WTC11 (cell line): Measurements from ENCODE around the gene ADAD2. TPM values are rescaled to one million over a fixed set of nuclear protein-coding genes. Genes with fewer than 3 reads are reported as not detected.

ENCODE experiments used
- ATAC-seq: fragments of 200-7000 bp; cut with Tn5 transposase; 2 replicates; pipeline ENCODE4 v1.10.0; 2021; ENCODE audit warnings: mild to moderate bottlenecking, moderate library complexity
- CTCF ChIA-PET: fragments of 300-600 bp; sonication (Branson Sonifier 250); formaldehyde crosslinking; loops from one replicate; lab custom pipeline; 2021; ENCODE audit warnings: antibody characterized with exemption; lab: Charles Lee
- POLR2A ChIA-PET: fragments of 350-600 bp; sonication (Branson Sonifier 250); formaldehyde crosslinking; loops from one replicate; lab custom pipeline; 2021; ENCODE audit warnings: antibody characterized with exemption; lab: Charles Lee
- DNase-seq: peaks from one replicate; pipeline ENCODE4 v3.0.0; 2021; ENCODE audit warnings: low spot score
- H3K27ac Mint-ChIP-seq: 2 replicates; pipeline ENCODE4 v1.8.0; 2021; ENCODE audit warnings: mixed read lengths
- H3K27me3 Mint-ChIP-seq: 2 replicates; pipeline ENCODE4 v1.8.0; 2021; ENCODE audit warnings: low read depth, mild to moderate bottlenecking, moderate library complexity, mixed read lengths
- H3K36me3 Mint-ChIP-seq: 2 replicates; pipeline ENCODE4 v1.8.0; 2021; ENCODE audit warnings: mixed read lengths
- H3K4me1 Mint-ChIP-seq: 2 replicates; pipeline ENCODE4 v1.8.0; 2022; ENCODE audit warnings: mixed read lengths
- H3K4me3 Mint-ChIP-seq: 2 replicates; pipeline ENCODE4 v1.8.0; 2021; ENCODE audit warnings: mild to moderate bottlenecking, moderate library complexity, mixed read lengths
- H3K9me3 Mint-ChIP-seq: 2 replicates; pipeline ENCODE4 v1.8.0; 2021; ENCODE audit warnings: mixed read lengths
- ELF4 ChIP-seq: sonication (generic); formaldehyde crosslinking; IDR thresholded peaks from 2 replicates; pipeline ENCODE4 v1.8.1; 2022; ENCODE audit warnings: low read depth, mild to moderate bottlenecking, moderate library complexity, missing genetic modification reagents
- FOXK1 ChIP-seq: sonication (generic); formaldehyde crosslinking; IDR thresholded peaks from 2 replicates; pipeline ENCODE4 v1.8.0; 2022; ENCODE audit warnings: mild to moderate bottlenecking, moderate library complexity, missing genetic modification reagents
- FOXP1 ChIP-seq: sonication (generic); formaldehyde crosslinking; IDR thresholded peaks from 2 replicates; pipeline ENCODE4 v1.8.0; 2022; ENCODE audit warnings: missing genetic modification reagents, mild to moderate bottlenecking, moderate library complexity, borderline replicate concordance
- GABPB1 ChIP-seq: sonication (generic); formaldehyde crosslinking; IDR thresholded peaks from 2 replicates; pipeline ENCODE4 v1.8.1; 2023; ENCODE audit warnings: mild to moderate bottlenecking, missing genetic modification reagents
- HMGA2 ChIP-seq: fragments of 250-450 bp; sonication (Bioruptor Pico); IDR thresholded peaks from 2 replicates; pipeline ENCODE4 v1.4.0; 2021; ENCODE audit warnings: mild to moderate bottlenecking, moderate library complexity
- MYBL2 ChIP-seq: sonication (generic); formaldehyde crosslinking; IDR thresholded peaks from 2 replicates; pipeline ENCODE4 v1.8.1; 2023; ENCODE audit warnings: mild to moderate bottlenecking, moderate library complexity, missing genetic modification reagents
- NR3C1 ChIP-seq: sonication (generic); formaldehyde crosslinking; conservative IDR thresholded peaks from 2 replicates; pipeline ENCODE4 v1.8.1; 2023; ENCODE audit warnings: low read depth, mild to moderate bottlenecking, missing genetic modification reagents
- PRRX2 ChIP-seq: fragments of 250-450 bp; sonication (Bioruptor Pico); IDR thresholded peaks from 2 replicates; pipeline ENCODE4 v1.8.0; 2021; ENCODE audit warnings: mild to moderate bottlenecking
- RORB ChIP-seq: fragments of 250-450 bp; sonication (Bioruptor Pico); IDR thresholded peaks from 2 replicates; pipeline ENCODE4 v1.9.0; 2021; ENCODE audit warnings: mild to moderate bottlenecking
- SP1 ChIP-seq: sonication (generic); formaldehyde crosslinking; conservative IDR thresholded peaks from 2 replicates; pipeline ENCODE4 v1.8.1; 2022; ENCODE audit warnings: missing genetic modification reagents
- TEAD4 ChIP-seq: sonication (generic); formaldehyde crosslinking; IDR thresholded peaks from 2 replicates; pipeline ENCODE4 v1.8.0; 2022; ENCODE audit warnings: mild to moderate bottlenecking, missing genetic modification reagents
- TP53 ChIP-seq: sonication (generic); formaldehyde crosslinking; IDR thresholded peaks from 2 replicates; pipeline ENCODE4 v1.8.1; 2023; ENCODE audit warnings: mild to moderate bottlenecking, missing genetic modification reagents
- ZNF138 ChIP-seq: sonication (generic); formaldehyde crosslinking; conservative IDR thresholded peaks from 2 replicates; pipeline ENCODE4 v1.8.1; 2022; ENCODE audit warnings: mild to moderate bottlenecking, moderate library complexity, missing genetic modification reagents
- ZNF219 ChIP-seq: sonication (generic); formaldehyde crosslinking; IDR thresholded peaks from 2 replicates; pipeline ENCODE4 v1.8.0; 2023; ENCODE audit warnings: missing genetic modification reagents, mild to moderate bottlenecking, borderline replicate concordance
- ZNF232 ChIP-seq: sonication (generic); formaldehyde crosslinking; IDR thresholded peaks from 2 replicates; pipeline ENCODE4 v1.8.0; 2022; ENCODE audit warnings: mild to moderate bottlenecking, missing genetic modification reagents
- ZNF263 ChIP-seq: sonication (generic); formaldehyde crosslinking; IDR thresholded peaks from 2 replicates; pipeline ENCODE4 v1.8.1; 2022; ENCODE audit warnings: low read depth, mild to moderate bottlenecking, moderate library complexity, missing genetic modification reagents
- ZNF423 ChIP-seq: fragments of 250-450 bp; sonication (Bioruptor Pico); IDR thresholded peaks from 2 replicates; pipeline ENCODE4 v2.1.2; 2022; ENCODE audit warnings: mild to moderate bottlenecking, moderate library complexity
- total RNA-seq: library from RNA; stranded (reverse); gene quantifications from 3 replicates; pipeline ENCODE4 v1.2.3, GENCODE V29; 2021
- TF ChIP-seq, protein P1 (sequence below): fragments of 250-450 bp; sonication (Bioruptor Pico); IDR thresholded peaks from 2 replicates; pipeline ENCODE4 v1.9.0; 2021; ENCODE audit warnings: mild to moderate bottlenecking
- TF ChIP-seq, protein P2 (sequence below): sonication (generic); formaldehyde crosslinking; IDR thresholded peaks from 2 replicates; pipeline ENCODE4 v1.8.0; 2022; ENCODE audit warnings: mild to moderate bottlenecking, missing genetic modification reagents
- TF ChIP-seq, protein P3 (sequence below): sonication (generic); formaldehyde crosslinking; IDR thresholded peaks from 2 replicates; pipeline ENCODE4 v1.8.1; 2022; ENCODE audit warnings: mild to moderate bottlenecking, missing genetic modification reagents, moderate library complexity, borderline replicate concordance
- TF ChIP-seq, protein P4 (sequence below): sonication (generic); formaldehyde crosslinking; IDR thresholded peaks from 2 replicates; pipeline ENCODE4 v1.8.1; 2022; ENCODE audit warnings: low read depth, missing genetic modification reagents, borderline replicate concordance
- TF ChIP-seq, protein P5 (sequence below): sonication (generic); formaldehyde crosslinking; IDR thresholded peaks from 2 replicates; pipeline ENCODE4 v1.8.1; 2022; ENCODE audit warnings: missing genetic modification reagents, borderline replicate concordance
- TF ChIP-seq, protein P6 (sequence below): sonication (generic); formaldehyde crosslinking; IDR thresholded peaks from 2 replicates; pipeline ENCODE4 v1.8.0; 2022; ENCODE audit warnings: missing genetic modification reagents

ADAD2 gene
- total RNA-seq, 1 experiment from 2014 or later, result 1.6 TPM

DNA sequence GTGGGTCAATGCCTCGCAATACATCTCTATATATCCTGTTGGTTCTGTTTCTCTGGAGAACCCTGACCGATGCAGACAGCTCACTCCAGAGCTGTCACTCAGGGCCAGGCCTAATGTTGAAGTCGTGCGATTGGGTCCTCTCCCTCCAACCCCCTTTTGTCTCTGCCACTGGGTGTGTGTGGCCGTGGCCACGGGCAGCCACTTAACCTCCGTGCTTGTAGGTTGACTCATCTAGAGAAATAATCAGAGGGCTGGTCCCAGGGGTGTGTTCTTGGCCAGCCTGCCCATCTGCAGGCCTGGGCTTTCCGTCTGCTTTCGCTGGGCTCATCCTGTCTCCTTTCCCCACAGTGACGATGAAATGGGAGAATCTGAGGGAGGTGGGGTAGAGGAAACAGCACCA is 7.4 kb downstream of the ADAD2 start:
- H3K36me3 Mint-ChIP-seq, result no peaks in the 10 kb centered on the region
- no peak overlapping the region for H3K4me3 Mint-ChIP-seq
- DNase-seq (no peak), ATAC-seq (no peak)
- ChIA-PET POLR2A (no interaction called here), CTCF (interaction anchor here (1.5 kb wide), 1 partner anchor 11 kb away, joined by 16 read pairs; the partner anchor contains the start of gene TAF1C)
- TF ChIP-seq GABPB1 (CRISPR knock-in tag) (no peak), FOXP1 (CRISPR knock-in tag) (no peak), RORB (no peak), PRRX2 (CRISPR knock-in tag) (no peak), SP1 (CRISPR knock-in tag) (no peak), MYBL2 (CRISPR knock-in tag) (no peak), TP53 (CRISPR knock-in tag) (no peak), ZNF423 (CRISPR knock-in tag) (no peak), ZNF263 (CRISPR knock-in tag) (no peak), ELF4 (no peak), NR3C1 (CRISPR knock-in tag) (no peak)
- TF ChIP-seq, protein P1, sequence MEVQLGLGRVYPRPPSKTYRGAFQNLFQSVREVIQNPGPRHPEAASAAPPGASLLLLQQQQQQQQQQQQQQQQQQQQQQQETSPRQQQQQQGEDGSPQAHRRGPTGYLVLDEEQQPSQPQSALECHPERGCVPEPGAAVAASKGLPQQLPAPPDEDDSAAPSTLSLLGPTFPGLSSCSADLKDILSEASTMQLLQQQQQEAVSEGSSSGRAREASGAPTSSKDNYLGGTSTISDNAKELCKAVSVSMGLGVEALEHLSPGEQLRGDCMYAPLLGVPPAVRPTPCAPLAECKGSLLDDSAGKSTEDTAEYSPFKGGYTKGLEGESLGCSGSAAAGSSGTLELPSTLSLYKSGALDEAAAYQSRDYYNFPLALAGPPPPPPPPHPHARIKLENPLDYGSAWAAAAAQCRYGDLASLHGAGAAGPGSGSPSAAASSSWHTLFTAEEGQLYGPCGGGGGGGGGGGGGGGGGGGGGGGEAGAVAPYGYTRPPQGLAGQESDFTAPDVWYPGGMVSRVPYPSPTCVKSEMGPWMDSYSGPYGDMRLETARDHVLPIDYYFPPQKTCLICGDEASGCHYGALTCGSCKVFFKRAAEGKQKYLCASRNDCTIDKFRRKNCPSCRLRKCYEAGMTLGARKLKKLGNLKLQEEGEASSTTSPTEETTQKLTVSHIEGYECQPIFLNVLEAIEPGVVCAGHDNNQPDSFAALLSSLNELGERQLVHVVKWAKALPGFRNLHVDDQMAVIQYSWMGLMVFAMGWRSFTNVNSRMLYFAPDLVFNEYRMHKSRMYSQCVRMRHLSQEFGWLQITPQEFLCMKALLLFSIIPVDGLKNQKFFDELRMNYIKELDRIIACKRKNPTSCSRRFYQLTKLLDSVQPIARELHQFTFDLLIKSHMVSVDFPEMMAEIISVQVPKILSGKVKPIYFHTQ (CRISPR knock-in tag), result no peak
- TF ChIP-seq, protein P2, sequence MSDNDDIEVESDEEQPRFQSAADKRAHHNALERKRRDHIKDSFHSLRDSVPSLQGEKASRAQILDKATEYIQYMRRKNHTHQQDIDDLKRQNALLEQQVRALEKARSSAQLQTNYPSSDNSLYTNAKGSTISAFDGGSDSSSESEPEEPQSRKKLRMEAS (CRISPR knock-in tag), result no peak
- TF ChIP-seq, protein P3, sequence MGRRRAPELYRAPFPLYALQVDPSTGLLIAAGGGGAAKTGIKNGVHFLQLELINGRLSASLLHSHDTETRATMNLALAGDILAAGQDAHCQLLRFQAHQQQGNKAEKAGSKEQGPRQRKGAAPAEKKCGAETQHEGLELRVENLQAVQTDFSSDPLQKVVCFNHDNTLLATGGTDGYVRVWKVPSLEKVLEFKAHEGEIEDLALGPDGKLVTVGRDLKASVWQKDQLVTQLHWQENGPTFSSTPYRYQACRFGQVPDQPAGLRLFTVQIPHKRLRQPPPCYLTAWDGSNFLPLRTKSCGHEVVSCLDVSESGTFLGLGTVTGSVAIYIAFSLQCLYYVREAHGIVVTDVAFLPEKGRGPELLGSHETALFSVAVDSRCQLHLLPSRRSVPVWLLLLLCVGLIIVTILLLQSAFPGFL (CRISPR knock-in tag), result no peak
- TF ChIP-seq, protein P4, sequence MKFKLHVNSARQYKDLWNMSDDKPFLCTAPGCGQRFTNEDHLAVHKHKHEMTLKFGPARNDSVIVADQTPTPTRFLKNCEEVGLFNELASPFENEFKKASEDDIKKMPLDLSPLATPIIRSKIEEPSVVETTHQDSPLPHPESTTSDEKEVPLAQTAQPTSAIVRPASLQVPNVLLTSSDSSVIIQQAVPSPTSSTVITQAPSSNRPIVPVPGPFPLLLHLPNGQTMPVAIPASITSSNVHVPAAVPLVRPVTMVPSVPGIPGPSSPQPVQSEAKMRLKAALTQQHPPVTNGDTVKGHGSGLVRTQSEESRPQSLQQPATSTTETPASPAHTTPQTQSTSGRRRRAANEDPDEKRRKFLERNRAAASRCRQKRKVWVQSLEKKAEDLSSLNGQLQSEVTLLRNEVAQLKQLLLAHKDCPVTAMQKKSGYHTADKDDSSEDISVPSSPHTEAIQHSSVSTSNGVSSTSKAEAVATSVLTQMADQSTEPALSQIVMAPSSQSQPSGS, result no peak
- 0 out of 2 replicates have a peak, but pooled peaks cover 3% of the 10 kb centered on the region for H3K4me1 Mint-ChIP-seq
- H3K27me3 Mint-ChIP-seq, result no peaks in the 10 kb centered on the region
- H3K27ac Mint-ChIP-seq, result no peak overlapping the region
- peaks cover 3% of the 10 kb centered on the region; the same call in 1 of the 2 replicates for H3K9me3 Mint-ChIP-seq

DNA sequence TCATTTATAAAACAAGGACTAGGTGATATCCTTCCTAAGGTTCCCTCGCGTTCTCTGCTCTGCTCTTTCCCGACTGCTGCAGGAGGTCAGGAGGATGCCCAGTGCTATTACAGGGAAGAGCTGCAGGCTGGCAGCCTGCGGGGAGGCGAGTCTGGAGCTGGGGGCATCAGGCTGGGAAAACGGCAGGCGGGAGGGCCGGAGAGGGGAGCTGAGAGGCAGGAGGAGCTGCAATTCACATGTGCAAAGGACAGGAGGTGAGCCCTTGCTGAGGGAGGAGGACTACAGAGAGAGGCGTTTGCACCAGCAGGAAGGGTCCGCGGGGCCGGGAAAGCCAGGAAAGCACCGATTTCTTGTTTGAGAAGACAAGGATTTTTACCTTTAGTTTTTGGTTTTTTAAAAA is 8.1 kb downstream of the ADAD2 start:
- Mint-ChIP-seq H3K9me3 (peaks cover 3% of the 10 kb centered on the region; the same call in 1 of the 2 replicates), H3K4me1 (0 out of 2 replicates have a peak, but pooled peaks cover 3% of the 10 kb centered on the region), H3K27me3 (no peaks in the 10 kb centered on the region), H3K4me3 (no peak overlapping the region), H3K27ac (peak overlapping the region; percentile 36; the same call in 1 of the 2 replicates), H3K36me3 (no peaks in the 10 kb centered on the region)
- CTCF ChIA-PET, result interaction anchor here (1.5 kb wide), 1 partner anchor 12 kb away, joined by 16 read pairs; the partner anchor contains the start of gene TAF1C
- POLR2A ChIA-PET, result no interaction called here
- DNase-seq, result no peak
- peak; percentile 44 for ATAC-seq
- no peak for TF ChIP-seq HMGA2
- TF ChIP-seq, protein P5, sequence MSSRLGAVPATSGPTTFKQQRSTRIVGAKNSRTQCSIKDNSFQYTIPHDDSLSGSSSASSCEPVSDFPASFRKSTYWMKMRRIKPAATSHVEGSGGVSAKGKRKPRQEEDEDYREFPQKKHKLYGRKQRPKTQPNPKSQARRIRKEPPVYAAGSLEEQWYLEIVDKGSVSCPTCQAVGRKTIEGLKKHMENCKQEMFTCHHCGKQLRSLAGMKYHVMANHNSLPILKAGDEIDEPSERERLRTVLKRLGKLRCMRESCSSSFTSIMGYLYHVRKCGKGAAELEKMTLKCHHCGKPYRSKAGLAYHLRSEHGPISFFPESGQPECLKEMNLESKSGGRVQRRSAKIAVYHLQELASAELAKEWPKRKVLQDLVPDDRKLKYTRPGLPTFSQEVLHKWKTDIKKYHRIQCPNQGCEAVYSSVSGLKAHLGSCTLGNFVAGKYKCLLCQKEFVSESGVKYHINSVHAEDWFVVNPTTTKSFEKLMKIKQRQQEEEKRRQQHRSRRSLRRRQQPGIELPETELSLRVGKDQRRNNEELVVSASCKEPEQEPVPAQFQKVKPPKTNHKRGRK (CRISPR knock-in tag), result no peak
- no peak for TF ChIP-seq ZNF138
- TF ChIP-seq, protein P1 (CRISPR knock-in tag), result no peak
- no peak for TF ChIP-seq TEAD4 (CRISPR knock-in tag)
- no peak for TF ChIP-seq FOXK1 (CRISPR knock-in tag)
- no peak for TF ChIP-seq ZNF232
- no peak for TF ChIP-seq ZNF219 (CRISPR knock-in tag)
- TF ChIP-seq, protein P6, sequence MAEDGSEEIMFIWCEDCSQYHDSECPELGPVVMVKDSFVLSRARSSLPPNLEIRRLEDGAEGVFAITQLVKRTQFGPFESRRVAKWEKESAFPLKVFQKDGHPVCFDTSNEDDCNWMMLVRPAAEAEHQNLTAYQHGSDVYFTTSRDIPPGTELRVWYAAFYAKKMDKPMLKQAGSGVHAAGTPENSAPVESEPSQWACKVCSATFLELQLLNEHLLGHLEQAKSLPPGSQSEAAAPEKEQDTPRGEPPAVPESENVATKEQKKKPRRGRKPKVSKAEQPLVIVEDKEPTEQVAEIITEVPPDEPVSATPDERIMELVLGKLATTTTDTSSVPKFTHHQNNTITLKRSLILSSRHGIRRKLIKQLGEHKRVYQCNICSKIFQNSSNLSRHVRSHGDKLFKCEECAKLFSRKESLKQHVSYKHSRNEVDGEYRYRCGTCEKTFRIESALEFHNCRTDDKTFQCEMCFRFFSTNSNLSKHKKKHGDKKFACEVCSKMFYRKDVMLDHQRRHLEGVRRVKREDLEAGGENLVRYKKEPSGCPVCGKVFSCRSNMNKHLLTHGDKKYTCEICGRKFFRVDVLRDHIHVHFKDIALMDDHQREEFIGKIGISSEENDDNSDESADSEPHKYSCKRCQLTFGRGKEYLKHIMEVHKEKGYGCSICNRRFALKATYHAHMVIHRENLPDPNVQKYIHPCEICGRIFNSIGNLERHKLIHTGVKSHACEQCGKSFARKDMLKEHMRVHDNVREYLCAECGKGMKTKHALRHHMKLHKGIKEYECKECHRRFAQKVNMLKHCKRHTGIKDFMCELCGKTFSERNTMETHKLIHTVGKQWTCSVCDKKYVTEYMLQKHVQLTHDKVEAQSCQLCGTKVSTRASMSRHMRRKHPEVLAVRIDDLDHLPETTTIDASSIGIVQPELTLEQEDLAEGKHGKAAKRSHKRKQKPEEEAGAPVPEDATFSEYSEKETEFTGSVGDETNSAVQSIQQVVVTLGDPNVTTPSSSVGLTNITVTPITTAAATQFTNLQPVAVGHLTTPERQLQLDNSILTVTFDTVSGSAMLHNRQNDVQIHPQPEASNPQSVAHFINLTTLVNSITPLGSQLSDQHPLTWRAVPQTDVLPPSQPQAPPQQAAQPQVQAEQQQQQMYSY (CRISPR knock-in tag), result no peak
